Heart left ventricle (tissue), 13 donors: ENCODE results near the gene RASGRP1.

Experiments
- POLR2A ChIP-seq, 2 donors: fragments of 450-650 bp; IDR thresholded peaks; one replicate each; pipeline ENCODE4 v1.6.1; 2017; ENCODE audit warnings: antibody characterized with exemption in 2 of 2, mild to moderate bottlenecking in 2 of 2, moderate library complexity in 2 of 2
- TF ChIP-seq, protein P1 (sequence below), 12 donors: fragments of 200-600 bp; sonication (generic) in 4 of 12; IDR thresholded peaks; one replicate each; pipeline versions ENCODE4 v1.5.0 to v1.8.0; 2018 to 2022; ENCODE audit warnings: antibody characterized with exemption in 12 of 12, mild to moderate bottlenecking in 5 of 12
- donor health status: ischemic (EF 13 %, LVEDD 7.1; RV severe dilation, severe dysfunction).
- donor health status: DM: no; HTN: yes; CAD: no.
- donor health status: DM: no; HTN: no; CAD: no.
- donor health status: ischemic (EF 25% LVEDD 6.9; RV normal size, moderate dysfunction).
- donor health status: ischemic (EF 25% LVEDD 5.7; RV mildly dilated, moderate dysfunction).
- donor health status: ischemic (EF 35%, LVEDD 5.7; RV mildly dilated, moderate dysfunction).
- donor health status: nonischemic (EF 11% LVEDD 7.7; RV severe dilation, severe dysfunction).
- donor health status: DM: yes; HTN: yes; CAD: no.
- donor health status: PGD.
- donor health status: ischemic (EF 29% LVEDD 5.4; RV normal size, mild dysfunction).
- donor health status: nonischemic (EF 23%, LVEDD 6.1; RV moderate dilation, normal function).

DNA sequence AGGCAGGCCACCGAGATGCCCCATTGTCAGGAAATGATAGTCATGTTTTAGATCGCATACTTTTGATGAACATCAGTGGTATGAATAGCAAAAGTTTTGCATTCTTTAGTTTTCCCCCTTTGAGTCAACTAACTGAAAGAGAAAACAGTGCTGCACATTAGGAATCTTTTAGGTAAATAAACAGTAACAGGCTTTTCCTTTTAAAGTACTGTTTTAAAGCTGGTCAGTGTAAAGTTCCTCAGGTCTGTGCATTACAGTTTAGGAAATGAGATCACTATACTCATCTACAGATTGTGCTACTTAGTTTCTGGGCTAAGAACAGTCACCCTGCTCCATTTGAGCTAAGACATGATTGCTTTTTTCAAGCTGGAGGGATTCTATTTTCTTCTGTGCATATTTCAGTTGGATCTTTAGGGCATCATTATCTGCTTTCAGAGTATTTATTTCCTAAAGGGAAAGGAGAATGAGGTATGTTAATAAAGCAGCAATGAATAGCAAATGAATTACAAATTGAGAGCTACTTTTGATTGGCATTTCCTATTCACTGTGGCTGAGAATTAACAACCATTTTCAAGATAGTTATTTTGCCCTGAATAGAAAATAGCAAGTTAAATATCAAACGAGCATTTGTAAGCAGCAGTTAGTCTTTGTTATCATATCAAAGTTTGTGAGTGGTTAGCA lies 74.2 kb downstream of the RASGRP1 start:
- TF ChIP-seq, protein P1, sequence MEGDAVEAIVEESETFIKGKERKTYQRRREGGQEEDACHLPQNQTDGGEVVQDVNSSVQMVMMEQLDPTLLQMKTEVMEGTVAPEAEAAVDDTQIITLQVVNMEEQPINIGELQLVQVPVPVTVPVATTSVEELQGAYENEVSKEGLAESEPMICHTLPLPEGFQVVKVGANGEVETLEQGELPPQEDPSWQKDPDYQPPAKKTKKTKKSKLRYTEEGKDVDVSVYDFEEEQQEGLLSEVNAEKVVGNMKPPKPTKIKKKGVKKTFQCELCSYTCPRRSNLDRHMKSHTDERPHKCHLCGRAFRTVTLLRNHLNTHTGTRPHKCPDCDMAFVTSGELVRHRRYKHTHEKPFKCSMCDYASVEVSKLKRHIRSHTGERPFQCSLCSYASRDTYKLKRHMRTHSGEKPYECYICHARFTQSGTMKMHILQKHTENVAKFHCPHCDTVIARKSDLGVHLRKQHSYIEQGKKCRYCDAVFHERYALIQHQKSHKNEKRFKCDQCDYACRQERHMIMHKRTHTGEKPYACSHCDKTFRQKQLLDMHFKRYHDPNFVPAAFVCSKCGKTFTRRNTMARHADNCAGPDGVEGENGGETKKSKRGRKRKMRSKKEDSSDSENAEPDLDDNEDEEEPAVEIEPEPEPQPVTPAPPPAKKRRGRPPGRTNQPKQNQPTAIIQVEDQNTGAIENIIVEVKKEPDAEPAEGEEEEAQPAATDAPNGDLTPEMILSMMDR (IDR thresholded peaks at IDR 0.05), result no peak
- no peak for TF ChIP-seq POLR2A (IDR thresholded peaks at IDR 0.05)
